Panc1 (cell line): ENCODE measurements around the gene MAGIX. TPM values are rescaled to one million over a fixed set of nuclear protein-coding genes. Genes with fewer than 3 reads are reported as not detected.

Source experiments
- ATAC-seq: fragments of 200-7000 bp; cut with Tn5 transposase; 2 replicates; pipeline ENCODE4 v1.9.1; 2020; ENCODE audit warnings: mild to moderate bottlenecking, moderate library complexity
- BruUV-seq: library from RNA; stranded (reverse); fragments of 400-500 nt; replicated peaks from 2 replicates; lab custom pipeline; 2021; lab: Mats Ljungman, UMichigan
- CTCF ChIA-PET: fragments of 300-600 bp; sonication (Branson Sonifier 250); formaldehyde crosslinking; loops from one replicate; lab custom pipeline; 2022; ENCODE audit warnings: antibody characterized with exemption; lab: Charles Lee
- POLR2A ChIA-PET: fragments of 300-600 bp; sonication (Branson Sonifier 250); formaldehyde crosslinking; loops from one replicate; lab custom pipeline; 2022; ENCODE audit warnings: antibody characterized with exemption; lab: Charles Lee
- DNase-seq: peaks from one replicate; pipeline ENCODE4 v3.0.0-alpha.2; 2010; ENCODE audit warnings: low read depth, low spot score
- H3K27ac ChIP-seq: 2 replicates; pipeline ENCODE4 v1.5.1; 2011; ENCODE audit warnings: mild to moderate bottlenecking, low read length, inconsistent platforms
- H3K27me3 ChIP-seq: fragments of 200-500 bp; sonication (Bioruptor generic); 2 replicates; pipeline ENCODE4 v1.6.0; 2014; ENCODE audit warnings: low read length, inconsistent platforms; ENCODE audit not compliant: control insufficient read depth, insufficient read depth
- H3K36me3 ChIP-seq: fragments of 200-500 bp; sonication (Bioruptor generic); 2 replicates; pipeline ENCODE4 v1.5.1; 2014; ENCODE audit warnings: inconsistent platforms, mild to moderate bottlenecking, low read length, moderate library complexity; ENCODE audit not compliant: control insufficient read depth, insufficient read depth
- H3K4me1 ChIP-seq: 2 replicates; pipeline ENCODE4 v1.5.1; 2011; ENCODE audit warnings: inconsistent platforms, mild to moderate bottlenecking, low read length, moderate library complexity; ENCODE audit not compliant: control insufficient read depth, insufficient read depth
- H3K4me3 ChIP-seq, 2 experiments: 2 replicates each; pipeline ENCODE4 v1.5.1; 2011 to 2012; ENCODE audit warnings: low read depth in 2 of 2, low read length in 2 of 2, mild to moderate bottlenecking in 2 of 2, inconsistent platforms in 1 of 2, moderate library complexity in 1 of 2
- H3K9me3 ChIP-seq: fragments of 200-500 bp; sonication (Bioruptor generic); 2 replicates; pipeline ENCODE4 v1.5.1; 2014; ENCODE audit warnings: low read depth, mild to moderate bottlenecking, inconsistent platforms, low read length, moderate library complexity; ENCODE audit not compliant: control insufficient read depth, insufficient read depth
- POLR2AphosphoS5 ChIP-seq: IDR thresholded peaks from 2 replicates; pipeline ENCODE4 v1.6.1; 2012; ENCODE audit warnings: mild to moderate bottlenecking, low read depth, low read length, moderate library complexity
- SIN3A ChIP-seq: IDR thresholded peaks from 2 replicates; pipeline ENCODE4 v1.6.1; 2012; ENCODE audit warnings: low read depth, mild to moderate bottlenecking, low read length, moderate library complexity, borderline replicate concordance; ENCODE audit not compliant: insufficient read depth
- TCF7L2 ChIP-seq: IDR thresholded peaks from 2 replicates; pipeline ENCODE4 v1.6.1; 2011; ENCODE audit warnings: mild to moderate bottlenecking, low read depth, low read length, inconsistent platforms
- in situ Hi-C: cut with HindIII; loops from 2 replicates; pipeline ENCODE4 v1.10.0; 2016; ENCODE audit warnings: low sequenced_read_pairs, low pct_unique_long_range_greater_than_20kb
- intact Hi-C: fragments of 100-400 bp; cut with micrococcal nuclease; formaldehyde crosslinking; loops from one replicate; pipeline ENCODE4 v1.10.0; 2022; ENCODE audit not compliant: unreplicated experiment
- total RNA-seq: library from RNA; stranded (reverse); gene quantifications from one replicate; pipeline ENCODE4 v1.2.1, GENCODE V29; 2021; ENCODE audit not compliant: unreplicated experiment
- TF ChIP-seq, protein P1 (sequence below): fragments of 450-650 bp; IDR thresholded peaks from 2 replicates; pipeline ENCODE4 v1.5.1; 2017; ENCODE audit warnings: mild to moderate bottlenecking
- TF ChIP-seq, protein P2 (sequence below), 2 experiments: IDR thresholded peaks; 2 replicates each; pipeline ENCODE4 v1.6.1; 2011 to 2012; ENCODE audit warnings: low read depth in 2 of 2, control low read depth in 1 of 2, low read length in 1 of 2, mild to moderate bottlenecking in 1 of 2, moderate library complexity in 1 of 2; ENCODE audit not compliant: insufficient read depth in 1 of 2

The MAGIX gene
- total RNA-seq, 1 experiment from 2014 or later: 3.8 TPM

DNA sequence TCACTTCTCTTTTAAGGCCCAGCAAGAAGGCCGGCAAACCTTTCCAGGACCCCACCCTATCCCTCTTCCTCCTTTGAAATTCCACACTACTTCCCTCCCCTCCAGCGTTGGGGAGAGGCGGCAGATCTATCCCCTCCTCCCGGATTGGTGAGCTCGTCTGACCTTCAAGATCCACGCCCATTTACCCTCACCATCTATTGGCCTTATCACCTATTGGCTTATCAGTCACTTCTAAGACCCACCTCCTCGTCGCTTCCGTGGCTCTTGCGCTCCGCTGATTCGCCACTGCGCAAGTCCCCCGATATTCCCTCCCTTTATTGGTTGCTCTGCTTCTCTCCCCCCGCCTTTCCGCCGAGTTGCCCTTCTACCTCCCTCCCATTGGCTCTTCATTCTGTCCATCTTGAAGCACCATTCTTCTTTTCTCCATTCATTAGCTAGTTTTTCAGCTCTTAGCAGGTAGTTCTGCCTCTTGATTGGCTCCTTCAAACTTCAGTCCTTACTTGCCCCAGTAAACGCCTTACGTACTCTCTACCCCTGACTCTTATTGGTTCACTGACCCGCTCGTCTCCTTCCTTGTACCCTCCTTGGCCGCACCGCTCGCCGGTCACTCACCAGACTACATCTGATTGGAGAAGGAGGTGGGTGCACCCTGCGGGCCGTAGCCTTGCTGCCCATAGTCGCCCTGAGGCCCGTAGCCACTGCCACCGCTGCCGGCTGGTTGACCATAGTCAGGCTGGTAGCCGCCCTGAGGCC, 28.4 kb downstream of the MAGIX start:
- TF ChIP-seq SIN3A (0 out of 2 replicates have a peak, but pooled peaks have one; percentile 71), TCF7L2 (peak; percentile 97), POLR2AphosphoS5 (peak; percentile 76)
- TF ChIP-seq, protein P1, sequence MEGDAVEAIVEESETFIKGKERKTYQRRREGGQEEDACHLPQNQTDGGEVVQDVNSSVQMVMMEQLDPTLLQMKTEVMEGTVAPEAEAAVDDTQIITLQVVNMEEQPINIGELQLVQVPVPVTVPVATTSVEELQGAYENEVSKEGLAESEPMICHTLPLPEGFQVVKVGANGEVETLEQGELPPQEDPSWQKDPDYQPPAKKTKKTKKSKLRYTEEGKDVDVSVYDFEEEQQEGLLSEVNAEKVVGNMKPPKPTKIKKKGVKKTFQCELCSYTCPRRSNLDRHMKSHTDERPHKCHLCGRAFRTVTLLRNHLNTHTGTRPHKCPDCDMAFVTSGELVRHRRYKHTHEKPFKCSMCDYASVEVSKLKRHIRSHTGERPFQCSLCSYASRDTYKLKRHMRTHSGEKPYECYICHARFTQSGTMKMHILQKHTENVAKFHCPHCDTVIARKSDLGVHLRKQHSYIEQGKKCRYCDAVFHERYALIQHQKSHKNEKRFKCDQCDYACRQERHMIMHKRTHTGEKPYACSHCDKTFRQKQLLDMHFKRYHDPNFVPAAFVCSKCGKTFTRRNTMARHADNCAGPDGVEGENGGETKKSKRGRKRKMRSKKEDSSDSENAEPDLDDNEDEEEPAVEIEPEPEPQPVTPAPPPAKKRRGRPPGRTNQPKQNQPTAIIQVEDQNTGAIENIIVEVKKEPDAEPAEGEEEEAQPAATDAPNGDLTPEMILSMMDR: no peak
- TF ChIP-seq, protein P2, sequence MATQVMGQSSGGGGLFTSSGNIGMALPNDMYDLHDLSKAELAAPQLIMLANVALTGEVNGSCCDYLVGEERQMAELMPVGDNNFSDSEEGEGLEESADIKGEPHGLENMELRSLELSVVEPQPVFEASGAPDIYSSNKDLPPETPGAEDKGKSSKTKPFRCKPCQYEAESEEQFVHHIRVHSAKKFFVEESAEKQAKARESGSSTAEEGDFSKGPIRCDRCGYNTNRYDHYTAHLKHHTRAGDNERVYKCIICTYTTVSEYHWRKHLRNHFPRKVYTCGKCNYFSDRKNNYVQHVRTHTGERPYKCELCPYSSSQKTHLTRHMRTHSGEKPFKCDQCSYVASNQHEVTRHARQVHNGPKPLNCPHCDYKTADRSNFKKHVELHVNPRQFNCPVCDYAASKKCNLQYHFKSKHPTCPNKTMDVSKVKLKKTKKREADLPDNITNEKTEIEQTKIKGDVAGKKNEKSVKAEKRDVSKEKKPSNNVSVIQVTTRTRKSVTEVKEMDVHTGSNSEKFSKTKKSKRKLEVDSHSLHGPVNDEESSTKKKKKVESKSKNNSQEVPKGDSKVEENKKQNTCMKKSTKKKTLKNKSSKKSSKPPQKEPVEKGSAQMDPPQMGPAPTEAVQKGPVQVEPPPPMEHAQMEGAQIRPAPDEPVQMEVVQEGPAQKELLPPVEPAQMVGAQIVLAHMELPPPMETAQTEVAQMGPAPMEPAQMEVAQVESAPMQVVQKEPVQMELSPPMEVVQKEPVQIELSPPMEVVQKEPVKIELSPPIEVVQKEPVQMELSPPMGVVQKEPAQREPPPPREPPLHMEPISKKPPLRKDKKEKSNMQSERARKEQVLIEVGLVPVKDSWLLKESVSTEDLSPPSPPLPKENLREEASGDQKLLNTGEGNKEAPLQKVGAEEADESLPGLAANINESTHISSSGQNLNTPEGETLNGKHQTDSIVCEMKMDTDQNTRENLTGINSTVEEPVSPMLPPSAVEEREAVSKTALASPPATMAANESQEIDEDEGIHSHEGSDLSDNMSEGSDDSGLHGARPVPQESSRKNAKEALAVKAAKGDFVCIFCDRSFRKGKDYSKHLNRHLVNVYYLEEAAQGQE (IDR thresholded peaks at IDR 0.05; ENCODE audit: insufficient read depth in 1 of 2, low read depth in 2 of 2, low read length in 1 of 2): no peak
- CTCF ChIA-PET: interaction anchor here (0.7 to 1.0 kb wide), 2 partner anchors 35 to 506 kb away, joined by 3 read pairs; no protein-coding TSS in a partner anchor
- peak; percentile 89 for ATAC-seq
- H3K4me3 ChIP-seq: peak overlapping the region; percentile 74 to 75
- H3K27ac ChIP-seq: peak overlapping the region; percentile 85
- peak; percentile 97 for DNase-seq
- H3K36me3 ChIP-seq: no peaks in the 10 kb centered on the region
- POLR2A ChIA-PET: interaction anchor here (0.5 to 1.0 kb wide), 7 partner anchors 10 to 1708 kb away, joined by 3 to 5 read pairs (median 4); no protein-coding TSS in a partner anchor
- H3K9me3 ChIP-seq: no peaks in the 10 kb centered on the region
- intact Hi-C loops (loop anchor here (5.0 kb wide), 1 partner anchor 86 kb away; no protein-coding TSS in a partner anchor), in situ Hi-C loops (no loop called here)
- H3K27me3 ChIP-seq: no peaks in the 10 kb centered on the region
- peaks cover 21% of the 10 kb centered on the region for H3K4me1 ChIP-seq
- BruUV-seq: no TSS peak

DNA sequence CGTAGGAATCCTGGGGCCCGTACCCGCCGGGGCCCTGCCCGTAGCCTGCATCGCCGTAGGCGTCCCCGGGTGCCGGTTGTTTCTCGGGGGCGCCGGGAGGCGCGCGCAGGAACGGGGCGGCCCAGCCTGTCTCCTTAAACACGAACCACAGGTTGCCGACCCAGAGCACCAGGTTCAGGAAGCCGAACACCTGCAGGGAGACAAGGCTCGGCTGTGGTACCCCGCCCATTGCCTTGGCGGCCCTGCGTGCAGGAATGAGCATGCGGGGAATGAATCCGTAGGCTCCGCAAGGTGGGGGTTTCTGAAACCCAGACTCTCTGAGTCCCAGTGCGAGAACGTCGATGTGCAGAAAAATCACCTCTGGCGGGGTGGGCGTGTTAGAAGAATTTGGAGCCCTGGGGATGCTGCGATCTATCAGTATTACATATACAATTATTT, 29.0 kb downstream of the MAGIX start:
- Histone ChIP-seq H3K27ac (peak overlapping the region; percentile 85), H3K27me3 (no peaks in the 10 kb centered on the region), H3K4me1 (peaks cover 21% of the 10 kb centered on the region), H3K36me3 (no peaks in the 10 kb centered on the region), H3K4me3 (peak overlapping the region; percentile 74 to 75), H3K9me3 (no peaks in the 10 kb centered on the region)
- ChIA-PET POLR2A (interaction anchor here (0.7 kb wide), 1 partner anchor 1708 kb away, joined by 5 read pairs; no protein-coding TSS in a partner anchor), CTCF (interaction anchor here (1.0 kb wide), 1 partner anchor 36 kb away, joined by 3 read pairs; no protein-coding TSS in a partner anchor)
- no TSS peak for BruUV-seq
- DNase-seq (no peak), ATAC-seq (peak; percentile 1; the same call in 1 of the 2 replicates)
- intact Hi-C loops: loop anchor here (5.0 kb wide), 1 partner anchor 86 kb away; no protein-coding TSS in a partner anchor
- in situ Hi-C loops: no loop called here
- no peak for TF ChIP-seq TCF7L2
- TF ChIP-seq, protein P1: no peak
- TF ChIP-seq POLR2AphosphoS5: no peak
- TF ChIP-seq SIN3A: no peak
- TF ChIP-seq, protein P2 (IDR thresholded peaks at IDR 0.05; ENCODE audit: insufficient read depth in 1 of 2, low read depth in 2 of 2, low read length in 1 of 2): no peak
